Measurements from ENCODE around the gene HNRNPH1. TPM values are rescaled to one million over a fixed set of nuclear protein-coding genes. Genes with fewer than 3 reads are reported as not detected.
"Not testable (repeated sequence)": the region's sequence is repeated elsewhere in the genome, so short reads cannot be mapped to it uniquely, and the experiment has no call there.

HNRNPH1 gene
- total and polyA plus RNA-seq, 2 of the 13 experiments (the other 11 are each of a cell fraction or from before 2014, with no cell fraction given) = 382 to 1,064 TPM

GRCh38 chr5:179634370-179635172 is 11.1 kb upstream of the HNRNPH1 start:
- POLR2A ChIA-PET; H3K36me3 ChIP-seq (replicated peaks in 1 of 2; ENCODE audit: control insufficient read depth in 1 of 2, insufficient read depth in 2 of 2, low read length in 2 of 2); DNase-seq (ENCODE audit: low spot score); H3K4me3 ChIP-seq (replicated peaks in 1 of 3; ENCODE audit: insufficient read depth in 1 of 3, low read depth in 2 of 3, low read length in 3 of 3); H3K9me3 ChIP-seq (ENCODE audit: low read length); H3K4me2 ChIP-seq (ENCODE audit: low read depth, low read length); H4K20me1 ChIP-seq (ENCODE audit: insufficient read depth, low read length); H3K4me1 ChIP-seq (ENCODE audit: insufficient read depth, low read length); CTCF ChIA-PET (ENCODE audit: low intra/inter-chr PET ratio, low total read pairs); in situ Hi-C loops (cut with HindIII; ENCODE audit: extremely low pct_ligation_motif_present, low pct_unique_long_range_greater_than_20kb); intact Hi-C loops (cut with micrococcal nuclease; ENCODE audit: unreplicated experiment); H3K9ac ChIP-seq (ENCODE audit: insufficient read depth, low read depth, low read length); H3K27ac ChIP-seq (ENCODE audit: extremely low read length, insufficient read depth, low read length); H2AFZ ChIP-seq (ENCODE audit: low read length); H3K27me3 ChIP-seq (ENCODE audit: control insufficient read depth in 1 of 2, insufficient read depth in 2 of 2, low read length in 2 of 2); H3K79me2 ChIP-seq (ENCODE audit: insufficient read depth, low read length): not testable (repeated sequence)
- BruUV-seq (replicated peaks) = TSS peak; percentile 79
- WGBS (ENCODE audit: low lambda C conversion rate) = no CpG with 5 or more reads among the region's 49 CpGs
- ATAC-seq (peak; percentile 96), FAIRE-seq (peak; percentile 12)

DNA sequence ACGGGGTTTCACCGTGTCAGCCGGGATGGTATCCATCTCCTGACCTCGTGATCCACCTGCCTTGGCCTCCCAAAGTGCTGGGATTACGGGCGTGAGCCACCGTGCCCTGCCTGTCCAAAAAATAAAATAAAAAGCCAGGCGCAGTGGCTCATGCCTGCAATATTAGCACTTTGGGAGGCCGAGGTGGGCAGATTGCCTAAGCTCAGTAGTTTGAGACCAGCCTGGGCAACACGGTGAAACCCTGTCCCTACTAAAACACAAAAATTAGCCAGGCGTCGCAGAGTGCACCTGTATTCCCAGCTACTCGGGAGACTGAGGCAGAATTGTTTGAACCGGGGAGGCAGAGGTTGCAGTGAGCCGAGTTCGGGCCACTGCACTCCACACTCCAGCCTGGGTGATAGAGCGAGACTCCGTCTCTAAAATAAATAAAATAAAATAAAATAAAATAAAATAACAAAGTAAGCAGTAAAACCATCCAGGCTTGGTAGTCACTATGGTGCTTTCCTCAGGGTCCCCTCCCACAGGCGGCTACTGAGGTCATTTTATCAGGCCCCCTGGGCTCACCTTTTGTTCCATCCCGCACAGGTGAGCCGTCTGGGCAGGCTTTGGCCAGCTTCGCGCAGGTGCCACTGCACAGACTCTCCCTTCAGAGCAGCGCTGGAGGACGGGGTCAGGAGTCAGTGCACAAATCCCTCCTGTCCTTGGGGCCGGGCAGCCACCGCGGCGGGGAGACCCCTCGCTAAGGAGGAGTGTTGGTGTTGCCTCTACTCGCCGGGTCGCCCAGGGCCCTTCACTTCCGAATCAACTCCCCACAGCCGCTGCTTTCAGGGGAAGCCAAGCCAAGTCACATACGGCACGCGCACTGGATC is 10.3 kb upstream of the HNRNPH1 start:
- H2AFZ ChIP-seq (ENCODE audit: low read length); H3K9ac ChIP-seq (ENCODE audit: insufficient read depth, low read depth, low read length); H3K27ac ChIP-seq (ENCODE audit: extremely low read length, insufficient read depth, low read length); BruUV-seq (replicated peaks); H3K27me3 ChIP-seq (ENCODE audit: control insufficient read depth in 1 of 2, insufficient read depth in 2 of 2, low read length in 2 of 2); H3K79me2 ChIP-seq (ENCODE audit: insufficient read depth, low read length); H4K20me1 ChIP-seq (ENCODE audit: insufficient read depth, low read length); in situ Hi-C loops (cut with HindIII; ENCODE audit: extremely low pct_ligation_motif_present, low pct_unique_long_range_greater_than_20kb); H3K4me1 ChIP-seq (ENCODE audit: insufficient read depth, low read length); FAIRE-seq; CTCF ChIA-PET (ENCODE audit: low intra/inter-chr PET ratio, low total read pairs); intact Hi-C loops (cut with micrococcal nuclease; ENCODE audit: unreplicated experiment); H3K36me3 ChIP-seq (replicated peaks in 1 of 2; ENCODE audit: control insufficient read depth in 1 of 2, insufficient read depth in 2 of 2, low read length in 2 of 2); H3K9me3 ChIP-seq (ENCODE audit: low read length); DNase-seq (ENCODE audit: low spot score): not testable (repeated sequence)
- ATAC-seq = peak; percentile 74
- H3K4me2 ChIP-seq (ENCODE audit: low read depth, low read length) = peak overlapping the region; percentile 76
- POLR2A ChIA-PET = interaction anchor here (2.8 kb wide), 1 partner anchor 10 kb away, joined by 29 read pairs; the partner anchor contains the start of gene HNRNPH1
- 51% methylated on average over 19 of the region's 38 CpGs for WGBS (ENCODE audit: low lambda C conversion rate)
- peak overlapping the region in 2 of 3 experiments; percentile 35 to 48; a peak in 2 of 6 replicates for H3K4me3 ChIP-seq (replicated peaks in 1 of 3; ENCODE audit: insufficient read depth in 1 of 3, low read depth in 2 of 3, low read length in 3 of 3)

Measured in HepG2 (cell line).